Ramos (cell line): ENCODE measurements around the gene GALNT17.

Source experiments
- in situ Hi-C: fragments of 300-500 bp; cut with MboI; formaldehyde crosslinking; loops from one replicate; pipeline ENCODE4 v1.14.3; 2022; ENCODE audit warnings: low sequenced_read_pairs; ENCODE audit not compliant: unreplicated experiment

GALNT17 gene

GRCh38 chr7:71326595-71326994 is 194.7 kb downstream of the GALNT17 start:
- in situ Hi-C loops, result no loop called here

GRCh38 chr7:71327946-71328345 is 196.0 kb downstream of the GALNT17 start:
- in situ Hi-C loops, result no loop called here

- in situ Hi-C loops, result no loop called here
Observed at GRCh38 chr7:71329030-71329660, 197.2 kb downstream of the GALNT17 start.

- in situ Hi-C loops, result no loop called here
Observed at GRCh38 chr7:71332207-71332606, 200.3 kb downstream of the GALNT17 start.

GRCh38 chr7:71334541-71334940 is 202.6 kb downstream of the GALNT17 start:
- in situ Hi-C loops, result no loop called here

- in situ Hi-C loops, result no loop called here
Observed at GRCh38 chr7:71338866-71339265, 206.9 kb downstream of the GALNT17 start.

- in situ Hi-C loops, result no loop called here
Observed at GRCh38 chr7:71339924-71340323, 208.0 kb downstream of the GALNT17 start.

- in situ Hi-C loops, result no loop called here
Observed at GRCh38 chr7:71342202-71342601, 210.3 kb downstream of the GALNT17 start.

GRCh38 chr7:71343039-71343438 is 211.1 kb downstream of the GALNT17 start:
- in situ Hi-C loops, result no loop called here

- in situ Hi-C loops, result no loop called here
Observed at GRCh38 chr7:71343892-71344291, 211.9 kb downstream of the GALNT17 start.

- in situ Hi-C loops, result no loop called here
Observed at GRCh38 chr7:71345117-71345884, 213.4 kb downstream of the GALNT17 start.

- in situ Hi-C loops, result no loop called here
Observed at GRCh38 chr7:71348821-71349681, 217.1 kb downstream of the GALNT17 start.

- in situ Hi-C loops, result no loop called here
Observed at GRCh38 chr7:71349682-71350481, 217.9 kb downstream of the GALNT17 start.

GRCh38 chr7:71350680-71351079 is 218.7 kb downstream of the GALNT17 start:
- in situ Hi-C loops, result no loop called here

- in situ Hi-C loops, result no loop called here
Observed at GRCh38 chr7:71354716-71355115, 222.8 kb downstream of the GALNT17 start.

GRCh38 chr7:71361451-71362032 is 229.6 kb downstream of the GALNT17 start:
- in situ Hi-C loops, result no loop called here

- in situ Hi-C loops, result no loop called here
Observed at GRCh38 chr7:71362240-71362639, 230.3 kb downstream of the GALNT17 start.

GRCh38 chr7:71363223-71363622 is 231.3 kb downstream of the GALNT17 start:
- in situ Hi-C loops, result no loop called here

GRCh38 chr7:71363627-71364026 is 231.7 kb downstream of the GALNT17 start:
- in situ Hi-C loops, result no loop called here

- in situ Hi-C loops, result no loop called here
Observed at GRCh38 chr7:71364551-71364950, 232.6 kb downstream of the GALNT17 start.
